Measurements from ENCODE around the gene FHOD1. TPM values are rescaled to one million over a fixed set of nuclear protein-coding genes. Genes with fewer than 3 reads are reported as not detected.

The FHOD1 gene
- total and polyA plus RNA-seq, 9 of the 15 experiments (the other 6 are each of a cell fraction or from before 2014, with no cell fraction given) = 18.7 to 126 (median 32.3) TPM

DNA sequence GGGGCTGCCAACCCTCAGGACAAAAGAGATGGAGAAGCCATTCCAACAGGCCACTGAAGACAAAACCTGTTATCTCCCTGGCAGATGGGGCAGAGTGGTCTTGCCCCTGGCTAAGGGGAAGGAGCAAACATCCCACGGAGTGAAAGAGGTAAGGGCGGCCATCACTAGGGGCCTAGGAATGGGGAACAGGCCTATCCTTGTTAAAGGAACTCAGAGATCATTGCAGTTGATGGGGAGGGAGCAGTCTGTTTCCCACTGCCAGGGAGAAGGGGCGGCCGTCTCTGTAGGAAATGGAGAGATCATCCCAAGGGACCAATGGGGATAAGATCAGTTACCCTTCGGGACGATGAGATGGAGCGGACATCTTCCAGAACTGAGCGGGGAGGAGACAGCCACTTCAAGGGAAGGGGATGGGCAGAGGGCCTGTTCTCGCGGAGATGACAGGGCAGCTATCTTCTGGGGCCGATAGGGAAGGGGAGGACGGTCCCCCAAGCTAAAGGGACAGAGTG lies 20.9 kb downstream of the FHOD1 start (continued):
- no peak for TF ChIP-seq MAZ (CRISPR knock-in tag; conservative IDR thresholded peaks at IDR 0.05 in 1 of 2, IDR thresholded peaks at IDR 0.05 in 1 of 2)
- no peak for TF ChIP-seq KHSRP (IDR thresholded peaks at IDR 0.05)
- TF ChIP-seq, protein P1, sequence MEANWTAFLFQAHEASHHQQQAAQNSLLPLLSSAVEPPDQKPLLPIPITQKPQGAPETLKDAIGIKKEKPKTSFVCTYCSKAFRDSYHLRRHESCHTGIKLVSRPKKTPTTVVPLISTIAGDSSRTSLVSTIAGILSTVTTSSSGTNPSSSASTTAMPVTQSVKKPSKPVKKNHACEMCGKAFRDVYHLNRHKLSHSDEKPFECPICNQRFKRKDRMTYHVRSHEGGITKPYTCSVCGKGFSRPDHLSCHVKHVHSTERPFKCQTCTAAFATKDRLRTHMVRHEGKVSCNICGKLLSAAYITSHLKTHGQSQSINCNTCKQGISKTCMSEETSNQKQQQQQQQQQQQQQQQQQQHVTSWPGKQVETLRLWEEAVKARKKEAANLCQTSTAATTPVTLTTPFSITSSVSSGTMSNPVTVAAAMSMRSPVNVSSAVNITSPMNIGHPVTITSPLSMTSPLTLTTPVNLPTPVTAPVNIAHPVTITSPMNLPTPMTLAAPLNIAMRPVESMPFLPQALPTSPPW (CRISPR knock-in tag; IDR thresholded peaks at IDR 0.05) = no peak
- TF ChIP-seq ZNF589 (CRISPR knock-in tag; IDR thresholded peaks at IDR 0.05; ENCODE audit: low read depth) = no peak
- TF ChIP-seq MAFG (tag; conservative IDR thresholded peaks at IDR 0.05) = 0 out of 2 replicates have a peak, but pooled peaks have one; percentile 4
- TF ChIP-seq ZNF274 (IDR thresholded peaks at IDR 0.05; ENCODE audit: borderline replicate concordance, low read depth, low read length) = no peak
- TF ChIP-seq EWSR1 (IDR thresholded peaks at IDR 0.05; ENCODE audit: borderline replicate concordance, low read depth, partially characterized antibody) = no peak
- no peak for TF ChIP-seq XRCC4 (IDR thresholded peaks at IDR 0.05; ENCODE audit: extremely low read depth, insufficient read depth, insufficient read length)
- 0 out of 2 replicates have a peak, but pooled peaks have one; percentile 5 for TF ChIP-seq SUPT5H (IDR thresholded peaks at IDR 0.05)
- TF ChIP-seq FOXK2 (conservative IDR thresholded peaks at IDR 0.05 in 1 of 2, IDR thresholded peaks at IDR 0.05 in 1 of 2; ENCODE audit: low read depth in 2 of 2) = no peak
- TF ChIP-seq PCBP1 (IDR thresholded peaks at IDR 0.05; ENCODE audit: low read depth, low read length, poor library complexity, severe bottlenecking) = no peak
- no peak for TF ChIP-seq BMI1 (IDR thresholded peaks at IDR 0.05; ENCODE audit: low read length)
- TF ChIP-seq RBM15 (IDR thresholded peaks at IDR 0.05; ENCODE audit: insufficient read depth, low read length) = no peak
- TF ChIP-seq KDM5B (IDR thresholded peaks at IDR 0.05; ENCODE audit: insufficient replicate concordance, low read depth, low read length) = peak; percentile 75
- TF ChIP-seq POLR2G (IDR thresholded peaks at IDR 0.05; ENCODE audit: low read depth, low read length) = no peak
- TF ChIP-seq FUS (optimal IDR thresholded peaks at IDR 0.05; ENCODE audit: low read depth, low read length) = no peak
- TF ChIP-seq YY1 (IDR thresholded peaks at IDR 0.05; ENCODE audit: borderline replicate concordance in 1 of 3, control insufficient read depth in 1 of 3, extremely low read depth in 1 of 3, insufficient read depth in 3 of 3, insufficient read length in 1 of 3, insufficient replicate concordance in 2 of 3, low read depth in 1 of 3, low read length in 2 of 3) = peak in 1 of 3 experiments; percentile 37
- TF ChIP-seq ZNF263 (CRISPR knock-in tag; IDR thresholded peaks at IDR 0.05; ENCODE audit: borderline replicate concordance) = 0 out of 2 replicates have a peak, but pooled peaks have one; percentile 13
- no peak for TF ChIP-seq JUN (IDR thresholded peaks at IDR 0.05; ENCODE audit: borderline replicate concordance, low read depth, low read length)
- no peak for TF ChIP-seq JUN (CRISPR knock-in tag; IDR thresholded peaks at IDR 0.05; ENCODE audit: borderline replicate concordance)
- TF ChIP-seq GABPA (tag; conservative IDR thresholded peaks at IDR 0.05; ENCODE audit: low read depth) = 0 out of 2 replicates have a peak, but pooled peaks have one; percentile 63
- no peak for TF ChIP-seq ZSCAN29 (IDR thresholded peaks at IDR 0.05)
- TF ChIP-seq, protein P2, sequence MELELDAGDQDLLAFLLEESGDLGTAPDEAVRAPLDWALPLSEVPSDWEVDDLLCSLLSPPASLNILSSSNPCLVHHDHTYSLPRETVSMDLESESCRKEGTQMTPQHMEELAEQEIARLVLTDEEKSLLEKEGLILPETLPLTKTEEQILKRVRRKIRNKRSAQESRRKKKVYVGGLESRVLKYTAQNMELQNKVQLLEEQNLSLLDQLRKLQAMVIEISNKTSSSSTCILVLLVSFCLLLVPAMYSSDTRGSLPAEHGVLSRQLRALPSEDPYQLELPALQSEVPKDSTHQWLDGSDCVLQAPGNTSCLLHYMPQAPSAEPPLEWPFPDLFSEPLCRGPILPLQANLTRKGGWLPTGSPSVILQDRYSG (tag; conservative IDR thresholded peaks at IDR 0.05; ENCODE audit: low read depth) = no peak
- TF ChIP-seq, protein P3, sequence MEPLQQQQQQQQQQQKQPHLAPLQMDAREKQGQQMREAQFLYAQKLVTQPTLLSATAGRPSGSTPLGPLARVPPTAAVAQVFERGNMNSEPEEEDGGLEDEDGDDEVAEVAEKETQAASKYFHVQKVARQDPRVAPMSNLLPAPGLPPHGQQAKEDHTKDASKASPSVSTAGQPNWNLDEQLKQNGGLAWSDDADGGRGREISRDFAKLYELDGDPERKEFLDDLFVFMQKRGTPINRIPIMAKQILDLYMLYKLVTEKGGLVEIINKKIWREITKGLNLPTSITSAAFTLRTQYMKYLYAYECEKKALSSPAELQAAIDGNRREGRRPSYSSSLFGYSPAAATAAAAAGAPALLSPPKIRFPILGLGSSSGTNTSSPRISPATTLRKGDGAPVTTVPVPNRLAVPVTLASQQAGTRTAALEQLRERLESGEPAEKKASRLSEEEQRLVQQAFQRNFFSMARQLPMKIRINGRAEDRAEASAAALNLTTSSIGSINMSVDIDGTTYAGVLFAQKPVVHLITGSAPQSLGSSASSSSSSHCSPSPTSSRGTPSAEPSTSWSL (CRISPR knock-in tag; IDR thresholded peaks at IDR 0.05; ENCODE audit: borderline replicate concordance) = 0 out of 2 replicates have a peak, but pooled peaks have one; percentile 54

Measured in K562 (cell line).